Measurements from ENCODE around the gene SNTN.

SNTN gene

DNA sequence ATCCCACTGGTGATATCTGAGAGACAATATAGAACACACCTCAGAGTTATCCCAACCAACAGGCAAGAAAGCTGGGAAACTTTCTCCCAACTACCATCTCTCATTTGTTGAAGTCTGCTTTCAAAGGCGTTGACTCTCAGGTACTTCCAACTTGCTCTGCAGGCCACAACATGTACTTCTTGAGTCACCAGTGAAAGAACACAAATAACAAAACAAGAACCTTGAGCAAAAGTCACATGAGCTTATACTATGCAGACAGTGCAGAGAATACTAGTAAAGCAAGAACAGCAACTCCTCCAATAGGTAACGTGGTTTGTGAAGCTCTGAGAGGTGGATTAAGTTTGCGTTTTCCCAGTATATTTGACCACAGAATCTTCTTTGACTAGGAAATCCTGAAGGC lies 20.6 kb downstream of the SNTN start:
- no peak for DNase-seq (ENCODE audit: low read depth, low spot score)

DNA sequence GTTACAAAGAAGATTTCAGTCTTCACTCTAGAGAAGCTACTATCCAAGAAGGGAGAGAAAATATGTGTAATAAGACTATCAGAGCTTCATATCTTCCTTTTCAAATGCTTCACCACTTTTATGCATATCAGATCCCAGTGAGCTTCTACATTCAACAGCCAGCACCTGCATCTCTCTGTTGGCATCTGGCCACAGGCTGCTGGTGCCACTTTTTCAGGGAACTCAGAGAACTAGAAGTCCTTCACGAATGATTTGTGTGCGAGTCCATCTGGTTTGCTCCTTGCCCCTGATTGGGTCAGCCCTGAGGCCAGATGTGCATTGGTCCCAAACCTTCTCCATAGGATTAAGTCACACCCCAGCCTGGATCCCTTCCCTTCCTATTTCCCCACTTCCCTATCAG lies 22.1 kb downstream of the SNTN start:
- no peak for DNase-seq (ENCODE audit: low read depth, low spot score)

DNA sequence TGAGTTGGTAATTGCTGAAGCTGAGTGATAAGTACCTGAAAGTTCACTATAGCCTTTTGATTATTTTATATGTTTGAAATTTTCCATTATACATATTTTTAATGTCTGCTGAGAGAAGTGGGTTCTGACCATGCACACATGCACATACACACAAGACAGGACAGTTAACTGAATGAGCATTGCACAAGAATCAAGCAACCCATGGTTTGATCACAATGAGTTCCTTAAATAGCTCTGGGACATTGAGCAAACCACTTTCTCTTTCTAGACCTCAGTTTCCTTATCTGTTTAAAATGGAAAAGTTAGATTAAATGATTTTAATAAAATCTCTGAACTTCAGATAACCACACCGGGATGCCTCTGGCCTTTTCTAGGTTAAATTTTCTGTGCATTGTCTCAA lies 26.7 kb downstream of the SNTN start:
- no peak for DNase-seq (ENCODE audit: low read depth, low spot score)

DNA sequence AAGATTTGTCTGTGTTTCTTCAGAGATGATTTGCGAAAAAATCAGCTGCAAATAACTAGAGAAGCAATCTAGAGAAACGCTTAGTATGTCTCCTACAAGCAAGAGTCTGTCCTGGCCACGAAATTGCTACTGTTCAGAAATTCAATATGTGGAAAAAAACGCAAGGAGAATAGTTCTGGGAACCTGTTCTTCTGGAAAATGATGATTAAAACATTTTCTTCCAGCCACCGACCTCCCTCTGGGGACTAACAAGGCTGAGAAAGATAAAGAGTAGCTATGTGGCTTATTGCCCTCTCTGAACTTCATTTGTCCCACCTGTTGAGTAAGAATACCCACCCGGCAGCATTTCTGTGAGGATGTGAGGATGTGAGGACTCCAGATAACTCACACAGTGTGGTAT lies 31.6 kb downstream of the SNTN start:
- no peak for DNase-seq (ENCODE audit: low read depth, low spot score)

DNA sequence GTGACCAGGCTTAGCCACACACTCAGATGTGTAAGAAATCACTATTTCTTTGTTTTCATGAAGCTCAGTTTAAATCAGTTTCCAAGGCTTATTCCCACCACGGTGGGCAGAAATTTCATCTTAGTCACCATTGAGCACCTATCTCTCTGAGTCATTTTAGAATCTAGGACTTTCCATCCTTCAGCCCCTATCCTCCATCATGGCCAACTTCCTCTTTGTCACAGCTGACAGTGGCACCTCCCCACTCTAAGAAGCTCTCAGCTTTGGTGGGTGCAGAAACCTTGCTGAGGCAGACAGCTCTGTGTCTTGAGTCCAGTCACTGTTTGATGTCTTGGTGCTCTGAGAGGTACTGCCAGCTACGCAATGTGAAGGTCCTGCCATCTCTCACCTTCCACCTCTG lies 32.9 kb downstream of the SNTN start:
- DNase-seq (ENCODE audit: low read depth, low spot score) = no peak

DNA sequence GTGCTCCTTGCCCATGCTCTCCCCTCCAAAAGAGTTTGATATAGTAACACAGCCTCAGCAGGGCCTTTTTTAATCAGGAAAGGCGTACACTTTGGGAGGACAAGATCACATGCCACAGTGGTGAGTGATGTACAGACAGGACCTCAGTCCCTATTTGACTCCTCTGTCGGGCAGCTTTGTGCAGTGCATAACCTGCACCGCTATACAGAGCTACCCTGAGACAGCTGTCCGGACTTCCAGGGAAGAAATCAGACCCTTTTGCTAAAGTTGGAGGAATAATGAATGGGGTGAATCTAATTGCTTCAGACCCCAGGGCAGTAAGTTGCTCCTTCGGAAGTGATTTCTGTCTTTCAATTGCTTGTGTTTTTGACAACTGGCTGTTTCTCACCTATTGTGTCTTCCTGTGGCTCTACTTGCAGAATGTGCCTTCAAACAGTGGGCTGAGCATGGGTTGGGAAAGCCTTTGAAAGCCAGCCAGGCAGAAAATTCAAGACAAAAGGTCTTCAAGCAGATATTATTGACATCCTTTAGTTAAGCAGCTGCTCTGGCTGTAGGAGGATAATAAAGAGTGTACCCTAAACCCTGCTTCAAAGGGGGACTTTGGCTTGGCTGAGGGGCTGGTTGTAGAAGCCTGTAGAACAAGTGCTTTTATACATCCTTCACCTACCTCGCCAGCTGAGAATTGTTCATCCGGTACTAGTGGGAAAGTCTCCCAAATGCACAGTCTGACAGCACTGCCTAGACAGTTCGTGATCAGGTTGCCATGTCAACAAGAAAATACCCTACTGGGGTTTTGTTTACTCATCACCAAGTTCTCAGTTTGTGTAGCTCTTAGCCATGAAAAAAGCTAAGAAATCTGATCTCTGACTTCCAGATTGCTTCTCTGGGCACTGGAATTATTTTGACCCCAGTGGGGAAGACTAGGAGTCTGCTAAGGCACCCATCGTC lies 35.1 kb downstream of the SNTN start:
- DNase-seq (ENCODE audit: low read depth, low spot score) = peak; percentile 61

DNA sequence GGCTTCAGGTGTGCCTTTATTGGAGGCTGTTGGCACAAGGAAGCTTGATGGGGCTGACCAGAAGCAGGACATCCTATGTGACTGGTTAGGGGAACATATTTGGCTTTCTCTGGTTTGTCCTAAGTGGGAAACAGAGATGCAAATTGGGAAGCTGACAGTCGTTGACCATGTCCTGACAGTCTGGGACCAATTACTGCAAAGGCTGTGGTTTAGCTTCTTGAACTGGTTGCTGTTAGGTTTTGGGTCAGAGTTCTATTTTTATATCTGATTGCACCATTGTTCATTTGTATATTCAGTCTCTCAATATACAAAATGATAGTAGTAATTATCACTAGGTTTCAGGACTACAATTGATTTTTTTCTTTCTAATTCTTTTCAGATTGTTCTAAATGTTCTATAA lies 36.8 kb downstream of the SNTN start:
- no peak for DNase-seq (ENCODE audit: low read depth, low spot score)

DNA sequence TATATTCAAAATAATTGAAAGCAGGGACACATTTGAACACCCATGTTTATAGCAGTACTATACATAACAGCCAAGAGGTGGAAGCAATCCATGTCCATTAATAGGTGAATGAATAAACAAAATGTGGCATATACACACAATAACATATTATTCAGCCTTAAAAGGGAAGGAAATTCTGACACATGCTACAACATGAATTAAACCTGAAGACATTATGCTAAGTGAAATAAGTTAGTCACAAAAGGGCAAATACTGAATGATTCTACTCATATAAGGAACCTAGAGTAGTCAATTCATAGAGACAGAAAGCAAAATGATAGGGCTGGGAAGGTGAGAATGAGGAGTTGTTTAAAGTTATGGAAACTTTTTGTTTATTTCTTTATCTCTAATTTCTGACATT lies 40.9 kb downstream of the SNTN start:
- no peak for DNase-seq (ENCODE audit: low read depth, low spot score)

DNA sequence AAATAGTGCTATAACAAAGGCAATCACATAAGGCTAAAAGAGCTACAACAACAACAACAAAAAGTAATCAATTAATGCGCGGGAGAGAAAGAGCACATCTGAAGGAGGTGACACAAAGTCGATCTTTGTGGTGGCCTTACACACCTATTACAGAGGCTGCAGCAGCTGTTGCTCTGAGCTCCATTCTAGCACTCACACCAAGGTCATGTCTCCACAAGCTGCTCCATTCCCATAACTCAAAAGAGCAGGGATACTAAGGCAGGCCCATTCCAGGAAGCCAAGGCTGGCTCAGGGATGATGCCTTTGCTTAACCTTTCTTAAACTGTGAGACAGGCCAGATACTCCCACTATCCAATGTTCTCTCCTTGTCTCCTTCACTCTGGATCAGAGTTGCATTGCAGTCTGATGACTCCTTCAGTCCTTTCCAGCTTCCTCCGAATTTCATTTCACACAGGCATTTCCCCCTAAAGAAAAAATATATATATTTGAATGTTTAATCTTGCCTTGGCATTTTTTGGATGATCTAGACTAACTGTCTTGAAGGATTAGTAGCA lies 52.7 kb downstream of the SNTN start:
- DNase-seq (ENCODE audit: low read depth, low spot score) = no peak

DNA sequence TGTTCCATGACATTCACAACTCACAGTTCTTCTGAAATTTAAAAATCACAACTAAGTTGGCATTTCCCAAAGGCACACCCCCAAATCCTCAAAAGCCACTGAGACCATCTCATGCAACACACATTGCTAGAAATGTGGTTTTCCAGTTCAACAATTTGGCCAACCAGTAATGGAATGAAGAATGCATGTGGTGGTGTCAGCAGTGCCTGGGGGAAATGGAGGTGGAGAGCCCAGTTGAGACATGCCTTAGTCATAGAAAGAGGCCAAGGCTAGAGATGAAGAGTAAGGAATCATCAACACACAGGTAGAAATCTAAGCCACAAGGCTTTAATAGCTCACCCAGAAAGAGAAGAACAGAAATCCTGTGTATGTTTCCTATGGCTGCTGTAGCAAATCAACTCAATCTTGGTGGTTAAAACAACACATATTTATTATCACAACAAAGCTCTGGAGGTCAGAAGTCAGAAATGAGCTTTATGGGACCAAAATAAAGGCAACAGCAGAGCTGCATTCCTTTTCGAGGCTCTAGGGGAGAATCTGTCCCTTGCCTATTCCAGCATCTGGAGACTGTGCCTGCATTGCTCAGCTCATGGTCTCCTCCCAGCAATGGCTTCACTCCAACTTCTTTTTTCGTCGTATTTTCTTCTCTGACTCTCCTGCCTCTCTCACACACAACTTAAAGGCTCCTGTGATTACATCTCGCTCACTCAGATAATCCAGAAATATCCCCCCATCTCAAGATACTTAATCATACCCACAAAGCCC lies 54.0 kb downstream of the SNTN start:
- DNase-seq (ENCODE audit: low read depth, low spot score) = peak; percentile 70

DNA sequence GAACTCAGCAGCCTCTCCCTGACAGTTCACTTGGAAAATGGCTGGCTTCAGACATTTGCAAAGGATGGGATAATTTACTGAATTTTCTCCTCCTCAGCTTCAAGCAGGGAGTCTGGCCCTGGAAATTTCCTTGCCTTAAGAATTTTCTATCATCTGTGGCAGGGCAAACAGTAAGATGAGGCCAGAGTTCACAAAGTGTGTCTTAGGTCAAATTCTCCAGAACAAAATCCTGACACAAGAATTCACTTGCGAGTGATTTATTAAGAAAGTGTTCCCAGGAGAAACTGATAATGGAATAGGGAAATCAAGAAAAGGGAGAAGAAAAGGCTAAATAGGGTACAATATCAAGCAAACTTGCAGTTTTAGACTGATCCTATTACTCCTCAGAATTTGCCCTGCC lies 55.3 kb downstream of the SNTN start:
- DNase-seq (ENCODE audit: low read depth, low spot score) = no peak

DNA sequence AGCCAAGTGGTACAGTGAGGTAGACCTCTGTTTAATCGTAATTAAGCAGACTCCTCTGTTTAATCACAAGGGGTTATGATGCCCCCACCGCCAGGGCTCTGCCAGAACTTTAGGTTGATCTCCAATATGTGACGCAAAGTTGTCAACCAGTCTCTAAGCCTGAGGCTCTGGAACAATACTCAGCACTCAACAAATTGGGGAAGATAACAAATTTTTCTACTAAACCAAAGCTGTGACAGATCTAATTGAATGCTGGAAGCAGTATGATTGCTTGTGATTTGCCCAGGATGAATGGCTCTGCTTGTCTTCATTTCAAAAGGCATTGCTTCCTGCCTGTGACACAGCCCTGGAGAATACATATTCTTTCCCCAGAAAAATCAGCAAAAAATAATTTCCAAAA lies 57.1 kb downstream of the SNTN start:
- no peak for DNase-seq (ENCODE audit: low read depth, low spot score)
